NOMO-1 treated with dmso at 0.1 percent for 144 hours (cell line): ENCODE results near the gene SRGAP2C.
"Not testable (repeated sequence)": the region's sequence is repeated elsewhere in the genome, so short reads cannot be mapped to it uniquely, and the experiment has no call there.

Experiments
- DNase-seq: peaks from one replicate; lab custom pipeline; 2025; ENCODE audit not compliant: unreplicated experiment; lab: John Stamatoyannopoulos, UW

SRGAP2C gene

GRCh38 chr1:121278202-121278601 lies 93.4 kb downstream of the SRGAP2C start:
- not testable (repeated sequence) for DNase-seq

- DNase-seq = not testable (repeated sequence)
These were observed 94.2 kb downstream of the SRGAP2C start for GRCh38 chr1:121278777-121279547.

- DNase-seq = not testable (repeated sequence)
These were observed 94.7 kb downstream of the SRGAP2C start for GRCh38 chr1:121279548-121279898.

- DNase-seq = not testable (repeated sequence)
These were observed 96.0 kb downstream of the SRGAP2C start for GRCh38 chr1:121280699-121281317.

GRCh38 chr1:121281480-121281879 lies 96.7 kb downstream of the SRGAP2C start:
- not testable (repeated sequence) for DNase-seq

- DNase-seq = not testable (repeated sequence)
These were observed 98.9 kb downstream of the SRGAP2C start for GRCh38 chr1:121283587-121284180.

GRCh38 chr1:121292590-121292989 lies 107.8 kb downstream of the SRGAP2C start:
- not testable (repeated sequence) for DNase-seq

- not testable (repeated sequence) for DNase-seq
These were observed 108.8 kb downstream of the SRGAP2C start for GRCh38 chr1:121293263-121294204.

- DNase-seq = not testable (repeated sequence)
These were observed 109.4 kb downstream of the SRGAP2C start for GRCh38 chr1:121294205-121294570.

- not testable (repeated sequence) for DNase-seq
These were observed 111.8 kb downstream of the SRGAP2C start for GRCh38 chr1:121296563-121296962.

GRCh38 chr1:121298529-121298928 lies 113.8 kb downstream of the SRGAP2C start:
- DNase-seq = not testable (repeated sequence)

- not testable (repeated sequence) for DNase-seq
These were observed 114.9 kb downstream of the SRGAP2C start for GRCh38 chr1:121299514-121300149.

- not testable (repeated sequence) for DNase-seq
These were observed 117.1 kb downstream of the SRGAP2C start for GRCh38 chr1:121301876-121302275.

- DNase-seq = not testable (repeated sequence)
These were observed 123.0 kb downstream of the SRGAP2C start for GRCh38 chr1:121307759-121308158.

- not testable (repeated sequence) for DNase-seq
These were observed 130.7 kb downstream of the SRGAP2C start for GRCh38 chr1:121315509-121315908.

GRCh38 chr1:121316081-121316480 lies 131.3 kb downstream of the SRGAP2C start:
- DNase-seq = not testable (repeated sequence)

- DNase-seq = not testable (repeated sequence)
These were observed 133.0 kb downstream of the SRGAP2C start for GRCh38 chr1:121317491-121318468.

GRCh38 chr1:121318687-121319086 lies 133.9 kb downstream of the SRGAP2C start:
- not testable (repeated sequence) for DNase-seq

- DNase-seq = not testable (repeated sequence)
These were observed 136.9 kb downstream of the SRGAP2C start for GRCh38 chr1:121321660-121322059.
